IMR-90 (cell line): ENCODE results near the gene CEP76. TPM values are rescaled to one million over a fixed set of nuclear protein-coding genes. Genes with fewer than 3 reads are reported as not detected.
A peak's percentile ranks its signal among the peaks of the same experiment; 100 is the strongest.

Experiments used
- ATAC-seq: fragments of 200-7000 bp; cut with Tn5 transposase; 2 replicates; pipeline ENCODE4 v1.9.1; 2020; ENCODE audit warnings: low read depth, mild to moderate bottlenecking, moderate library complexity
- BruUV-seq: library from RNA; stranded (reverse); fragments of 400-500 nt; replicated peaks from 2 replicates; lab custom pipeline; 2021; lab: Mats Ljungman, UMichigan
- CTCF ChIA-PET: fragments of 300-600 bp; formaldehyde crosslinking; extraction: SDS; loops from one replicate; lab custom pipeline; 2021; ENCODE audit warnings: antibody characterized with exemption; lab: Yijun Ruan, JAX
- POLR2A ChIA-PET: fragments of 300-600 bp; sonication (Branson Sonifier 250); formaldehyde crosslinking; loops from one replicate; lab custom pipeline; 2022; ENCODE audit warnings: antibody characterized with exemption; ENCODE audit not compliant: unreplicated experiment; lab: Charles Lee
- DNase-seq: peaks from one replicate; pipeline ENCODE4 v3.0.0; 2013
- H2AFZ ChIP-seq: replicated peaks from 2 replicates; pipeline ENCODE3; 2013; ENCODE audit warnings: low read length, mild to moderate bottlenecking; ENCODE audit not compliant: poor library complexity
- H2AK5ac ChIP-seq: 2 replicates; pipeline ENCODE4 v1.6.1; 2013; ENCODE audit warnings: low read depth, low read length, inconsistent platforms
- H2AK9ac ChIP-seq: replicated peaks from 2 replicates; pipeline ENCODE3; 2013; ENCODE audit warnings: mild to moderate bottlenecking, low read depth, low read length, moderate library complexity; ENCODE audit not compliant: poor library complexity
- H2BK120ac ChIP-seq: 2 replicates; pipeline ENCODE4 v1.6.1; 2013; ENCODE audit warnings: low read depth, low read length, inconsistent platforms
- H2BK15ac ChIP-seq: 3 replicates; pipeline ENCODE4 v1.6.1; 2013; ENCODE audit warnings: low read depth, low read length, inconsistent platforms
- H2BK20ac ChIP-seq: 2 replicates; pipeline ENCODE4 v1.6.1; 2013; ENCODE audit warnings: low read depth, mild to moderate bottlenecking, inconsistent platforms, low read length, moderate library complexity
- H2BK5ac ChIP-seq: 2 replicates; pipeline ENCODE4 v1.6.1; 2013; ENCODE audit warnings: mild to moderate bottlenecking, low read depth, low read length, inconsistent platforms; ENCODE audit not compliant: poor library complexity, severe bottlenecking
- H3K14ac ChIP-seq: replicated peaks from 2 replicates; pipeline ENCODE4 v1.6.1; 2013; ENCODE audit warnings: low read depth, low read length, inconsistent platforms
- H3K18ac ChIP-seq: 2 replicates; pipeline ENCODE4 v1.6.1; 2013; ENCODE audit warnings: low read depth, low read length, control low read depth
- H3K23ac ChIP-seq: 2 replicates; pipeline ENCODE4 v1.6.1; 2013; ENCODE audit warnings: low read depth, low read length, inconsistent platforms
- H3K27ac ChIP-seq: 2 replicates; pipeline ENCODE4 v1.5.1; 2013; ENCODE audit warnings: mild to moderate bottlenecking, control low read depth, low read length; ENCODE audit not compliant: insufficient read depth
- H3K27me3 ChIP-seq: 2 replicates; pipeline ENCODE4 v1.6.1; 2013; ENCODE audit warnings: low read length; ENCODE audit not compliant: control insufficient read depth, insufficient read depth
- H3K36me3 ChIP-seq: 2 replicates; pipeline ENCODE4 v1.6.1; 2013; ENCODE audit warnings: low read length, mixed read lengths; ENCODE audit not compliant: control insufficient read depth, insufficient read depth
- H3K4ac ChIP-seq: 2 replicates; pipeline ENCODE4 v1.6.1; 2013; ENCODE audit warnings: low read depth, low read length, inconsistent platforms
- H3K4me1 ChIP-seq: 2 replicates; pipeline ENCODE4 v1.6.1; 2013; ENCODE audit warnings: low read length, mixed read lengths; ENCODE audit not compliant: control insufficient read depth, insufficient read depth
- H3K4me2 ChIP-seq: 2 replicates; pipeline ENCODE4 v1.6.1; 2013; ENCODE audit warnings: low read depth, mild to moderate bottlenecking, control low read depth, low read length, moderate library complexity
- H3K4me3 ChIP-seq: 2 replicates; pipeline ENCODE4 v1.5.1; 2013; ENCODE audit warnings: low read depth, mild to moderate bottlenecking, control low read depth, low read length, moderate library complexity; ENCODE audit not compliant: insufficient read depth
- H3K56ac ChIP-seq: 2 replicates; pipeline ENCODE4 v1.6.1; 2013; ENCODE audit warnings: low read length, inconsistent platforms; ENCODE audit not compliant: insufficient read depth; ENCODE audit errors: extremely low read depth
- H3K79me1 ChIP-seq, 2 experiments: 2 replicates each; pipeline ENCODE4 v1.6.1; 2013; ENCODE audit warnings: low read length in 2 of 2, inconsistent platforms in 1 of 2, low read depth in 1 of 2
- H3K9ac ChIP-seq: 2 replicates; pipeline ENCODE4 v1.6.1; 2013; ENCODE audit warnings: low read depth, low read length, control low read depth
- H3K9me1 ChIP-seq: 2 replicates; pipeline ENCODE4 v1.6.1; 2013; ENCODE audit warnings: low read length, inconsistent platforms; ENCODE audit not compliant: insufficient read depth
- H3K9me3 ChIP-seq: 2 replicates; pipeline ENCODE4 v1.6.1; 2013; ENCODE audit warnings: low read length; ENCODE audit not compliant: control insufficient read depth, insufficient read depth
- H4K20me1 ChIP-seq: 2 replicates; pipeline ENCODE4 v1.6.1; 2013; ENCODE audit warnings: low read length, inconsistent platforms; ENCODE audit not compliant: insufficient read depth
- H4K5ac ChIP-seq: 2 replicates; pipeline ENCODE4 v1.6.1; 2013; ENCODE audit warnings: mild to moderate bottlenecking, low read depth, low read length, control low read depth
- H4K8ac ChIP-seq, 2 experiments: 2 replicates each; pipeline ENCODE4 v1.6.1; 2013; ENCODE audit warnings: low read depth in 2 of 2, low read length in 2 of 2, control low read depth in 1 of 2, inconsistent platforms in 1 of 2
- H4K91ac ChIP-seq: 2 replicates; pipeline ENCODE4 v1.6.1; 2013; ENCODE audit warnings: low read depth, low read length, inconsistent platforms; ENCODE audit not compliant: insufficient read depth
- FOS ChIP-seq: fragments of 150-350 bp; IDR thresholded peaks from 2 replicates; pipeline ENCODE4 v1.6.1; 2016; ENCODE audit warnings: low read depth, low read length
- MAFK ChIP-seq: IDR thresholded peaks from 2 replicates; pipeline ENCODE4 v1.6.1; 2012; ENCODE audit warnings: low read depth, low read length, improper control_type of control experiment
- WGBS, 2 experiments: methylation state at CpG; one replicate each; pipeline versions ENCODE4 v1.1.5 to v1.1.7; 2013; ENCODE audit warnings: missing lambda C conversion rate in 2 of 2; ENCODE audit not compliant: insufficient read length in 1 of 2; ENCODE audit errors: extremely low coverage in 2 of 2; 5-methylcytosine and 5-hydroxymethylcytosine counted together
- dilution Hi-C: fragments of 300-500 bp; cut with HindIII; formaldehyde crosslinking; loops from one replicate; pipeline ENCODE4 v1.14.3; 2018; ENCODE audit warnings: low sequenced_read_pairs; ENCODE audit not compliant: unreplicated experiment
- in situ Hi-C: fragments of 300-500 bp; cut with MboI; formaldehyde crosslinking; loops from 3 replicates; pipeline ENCODE4 v1.14.3; 2019; ENCODE audit warnings: low sequenced_read_pairs, inconsistent platforms, mixed read lengths
- intact Hi-C: fragments of 100-400 bp; cut with micrococcal nuclease; formaldehyde crosslinking; loops from 2 replicates; pipeline ENCODE4 v1.10.0; 2022
- polyA plus RNA-seq, 3 experiments: library from polyadenylated mRNA; depleted of rRNA; stranded (reverse); fragments of >200 nt; gene quantifications; 2 replicates each; pipeline ENCODE4 v1.2.3, GENCODE V29; 2012; ENCODE audit warnings: low replicate concordance in 1 of 3
- total RNA-seq: library from RNA; depleted of rRNA; stranded (reverse); fragments of >200 nt; gene quantifications from 2 replicates; pipeline ENCODE4 v1.2.3, GENCODE V29; 2012

The CEP76 gene
- total and polyA plus RNA-seq, 2 of the 4 experiments (the other 2 are of a cell fraction) = 5.1 to 8.1 TPM

DNA sequence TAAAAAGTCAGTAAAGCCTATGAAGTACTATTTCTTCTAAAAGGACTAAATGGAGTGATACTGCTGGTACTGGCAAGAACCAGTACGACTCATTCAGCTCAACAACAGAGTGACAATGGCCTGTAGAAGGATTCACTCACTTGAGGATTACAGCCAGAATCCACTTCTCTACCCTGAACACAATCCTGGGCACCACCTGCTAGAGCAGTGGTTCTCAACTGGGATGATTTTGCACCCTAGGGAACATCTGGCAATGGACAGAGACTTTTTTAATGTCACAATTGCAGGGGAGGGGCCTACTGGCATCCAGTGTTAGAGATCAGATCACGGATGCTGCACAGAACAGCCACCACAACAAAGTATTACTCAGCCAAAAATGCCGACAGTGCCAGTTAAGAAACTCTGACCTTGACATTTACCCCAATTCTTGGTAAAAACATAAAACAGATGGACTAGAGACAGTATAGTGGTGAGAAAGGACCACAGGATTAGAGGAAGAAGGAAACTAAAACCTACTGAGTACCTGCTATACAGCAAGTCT, 49.6 kb downstream of the CEP76 start:
- H2AFZ ChIP-seq = no peak overlapping the region
- peak overlapping the region; percentile 32; the same call in 1 of the 2 replicates for H3K4me2 ChIP-seq
- intact Hi-C loops (no loop called here), dilution Hi-C loops (no loop called here), in situ Hi-C loops (no loop called here)
- BruUV-seq = no TSS peak
- WGBS, 2 experiments = no CpG with 5 or more reads among the region's 3 CpGs
- no peak overlapping the region for H2BK20ac ChIP-seq
- no peak overlapping the region for H2BK120ac ChIP-seq
- no peak overlapping the region for H3K18ac ChIP-seq
- POLR2A ChIA-PET = no interaction called here
- H4K20me1 ChIP-seq = peaks cover 28% of the 10 kb centered on the region
- H4K8ac ChIP-seq = no peak overlapping the region; a peak in 1 of 4 replicates
- H2AK5ac ChIP-seq = no peak overlapping the region
- CTCF ChIA-PET = no interaction called here
- no peak overlapping the region for H3K56ac ChIP-seq
- no peaks in the 10 kb centered on the region for H3K9me3 ChIP-seq
- peak overlapping the region; percentile 44 for H2AK9ac ChIP-seq
- H3K4me1 ChIP-seq = peaks cover 4% of the 10 kb centered on the region
- H3K9ac ChIP-seq = no peak overlapping the region
- 0 out of 2 replicates have a peak overlapping the region, but pooled peaks have one; percentile 43 for H3K14ac ChIP-seq
- peaks cover 3 to 55% of the 10 kb centered on the region in 2 experiments for H3K79me1 ChIP-seq
- TF ChIP-seq FOS = 0 out of 2 replicates have a peak, but pooled peaks have one; percentile 6
- no peak for TF ChIP-seq MAFK
- no peaks in the 10 kb centered on the region; the same call in 1 of the 2 replicates for H3K36me3 ChIP-seq
- no peak overlapping the region for H3K4me3 ChIP-seq
- no peak overlapping the region for H3K27ac ChIP-seq
- no peak overlapping the region for H4K91ac ChIP-seq
- no peaks in the 10 kb centered on the region for H3K27me3 ChIP-seq
- H3K23ac ChIP-seq = peak overlapping the region; percentile 33; the same call in 1 of the 2 replicates
- H3K9me1 ChIP-seq = peaks cover 5% of the 10 kb centered on the region
- H4K5ac ChIP-seq = no peak overlapping the region
- no peak for ATAC-seq
- peak; percentile 46 for DNase-seq
- no peak overlapping the region for H2BK15ac ChIP-seq
- H3K4ac ChIP-seq = no peak overlapping the region
- H2BK5ac ChIP-seq = peak overlapping the region; percentile 21
